ENCODE results near the gene SPACA4.
"Not testable (repeated sequence)": the region's sequence is repeated elsewhere in the genome, so short reads cannot be mapped to it uniquely, and the experiment has no call there.

The SPACA4 gene

DNA sequence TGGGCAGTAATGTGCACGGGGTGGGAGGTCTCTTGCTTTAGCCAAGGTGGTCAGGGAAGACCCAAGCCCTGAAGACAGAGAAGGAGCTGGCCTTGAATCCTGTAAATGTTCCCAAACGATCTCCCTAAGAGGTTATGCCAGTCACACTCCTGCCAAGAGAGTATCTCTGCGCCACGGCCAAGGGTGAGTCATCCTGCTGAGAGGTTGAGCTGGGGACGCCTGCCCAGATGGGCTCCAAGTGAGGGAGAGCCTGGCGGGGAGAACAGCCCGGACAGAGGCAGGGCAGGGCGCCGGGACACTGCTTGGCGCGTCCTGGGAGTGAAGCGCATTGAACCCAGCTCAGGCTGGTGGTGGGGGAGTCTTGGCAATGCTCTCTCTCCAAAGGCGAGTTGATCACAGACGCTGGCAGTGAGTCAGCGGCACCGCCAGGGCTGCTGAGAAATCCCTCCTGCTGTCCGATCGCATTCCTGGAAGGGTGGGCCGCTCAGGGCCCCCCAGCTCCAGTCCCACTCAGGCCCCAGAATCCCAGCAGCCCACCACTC lies 38.1 kb upstream of the SPACA4 start:
- no peak for DNase-seq (ENCODE audit: low spot score)
- in situ Hi-C loops (cut with MboI; ENCODE audit: low sequenced_read_pairs, unreplicated experiment): no loop called here
- TF ChIP-seq, protein P1, sequence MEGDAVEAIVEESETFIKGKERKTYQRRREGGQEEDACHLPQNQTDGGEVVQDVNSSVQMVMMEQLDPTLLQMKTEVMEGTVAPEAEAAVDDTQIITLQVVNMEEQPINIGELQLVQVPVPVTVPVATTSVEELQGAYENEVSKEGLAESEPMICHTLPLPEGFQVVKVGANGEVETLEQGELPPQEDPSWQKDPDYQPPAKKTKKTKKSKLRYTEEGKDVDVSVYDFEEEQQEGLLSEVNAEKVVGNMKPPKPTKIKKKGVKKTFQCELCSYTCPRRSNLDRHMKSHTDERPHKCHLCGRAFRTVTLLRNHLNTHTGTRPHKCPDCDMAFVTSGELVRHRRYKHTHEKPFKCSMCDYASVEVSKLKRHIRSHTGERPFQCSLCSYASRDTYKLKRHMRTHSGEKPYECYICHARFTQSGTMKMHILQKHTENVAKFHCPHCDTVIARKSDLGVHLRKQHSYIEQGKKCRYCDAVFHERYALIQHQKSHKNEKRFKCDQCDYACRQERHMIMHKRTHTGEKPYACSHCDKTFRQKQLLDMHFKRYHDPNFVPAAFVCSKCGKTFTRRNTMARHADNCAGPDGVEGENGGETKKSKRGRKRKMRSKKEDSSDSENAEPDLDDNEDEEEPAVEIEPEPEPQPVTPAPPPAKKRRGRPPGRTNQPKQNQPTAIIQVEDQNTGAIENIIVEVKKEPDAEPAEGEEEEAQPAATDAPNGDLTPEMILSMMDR (IDR thresholded peaks at IDR 0.05; ENCODE audit: borderline replicate concordance, control extremely low read depth, extremely low read depth, insufficient read depth, missing control alignments): no peak

DNA sequence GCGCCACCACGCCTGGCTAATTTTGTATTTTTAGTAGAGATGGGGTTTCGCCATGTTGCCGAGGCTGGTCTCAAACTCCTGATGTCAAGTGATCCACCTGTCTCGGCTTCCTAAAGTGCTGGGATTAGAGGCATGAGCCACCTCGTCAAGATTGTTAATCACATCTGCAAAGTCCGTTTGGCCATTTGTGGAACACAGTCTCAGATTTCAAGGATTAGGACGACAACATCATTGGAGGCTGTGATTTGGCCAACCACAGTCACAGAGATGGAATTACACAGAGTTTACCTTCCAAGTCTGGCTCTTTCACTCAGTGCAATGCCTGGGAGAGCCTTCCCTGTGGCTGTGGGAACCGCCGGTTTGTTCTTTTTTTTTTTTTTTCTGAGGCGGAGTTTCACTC lies 36.7 kb upstream of the SPACA4 start:
- TF ChIP-seq, protein P1 (IDR thresholded peaks at IDR 0.05; ENCODE audit: borderline replicate concordance, control extremely low read depth, extremely low read depth, insufficient read depth, missing control alignments): no peak
- in situ Hi-C loops (cut with MboI; ENCODE audit: low sequenced_read_pairs, unreplicated experiment): no loop called here
- DNase-seq (ENCODE audit: low spot score): no peak

DNA sequence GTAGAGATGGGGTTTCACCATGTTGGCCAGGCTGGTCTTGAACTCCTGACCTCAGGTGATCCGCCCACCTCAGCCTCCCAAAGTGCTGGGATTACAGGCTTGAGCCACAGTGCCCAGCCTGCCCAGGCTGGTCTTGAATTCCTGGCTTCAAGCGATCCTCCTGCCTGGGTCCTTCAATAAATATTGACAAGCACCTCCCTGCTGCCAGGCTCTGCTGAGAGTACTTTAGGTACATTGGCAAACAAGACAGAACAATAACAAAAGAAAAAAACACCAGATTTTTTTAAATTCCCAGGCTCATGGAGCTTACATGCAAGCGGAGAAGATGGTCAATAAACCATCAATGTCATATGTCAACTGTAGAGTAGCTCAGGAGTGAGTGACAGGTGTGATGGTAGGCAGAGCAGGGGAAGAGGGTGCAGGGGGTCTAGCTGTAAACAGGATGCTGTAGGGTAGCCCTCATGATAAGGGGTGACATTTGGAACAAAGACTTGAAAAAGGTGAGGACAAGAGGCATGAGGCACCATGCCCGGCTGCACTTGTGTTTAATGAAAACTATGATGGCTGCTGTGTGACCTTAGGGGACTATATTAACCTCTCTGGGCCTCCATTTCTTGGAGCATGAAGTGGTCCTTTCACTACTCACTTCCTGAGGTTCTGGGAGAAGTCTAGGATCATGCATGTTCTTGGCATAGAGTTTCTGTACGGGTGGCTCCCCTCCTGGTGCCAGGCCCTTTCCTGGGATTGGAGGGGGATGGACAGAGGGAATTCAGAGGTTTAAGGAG lies 35.0 kb upstream of the SPACA4 start:
- in situ Hi-C loops (cut with MboI; ENCODE audit: low sequenced_read_pairs, unreplicated experiment): no loop called here
- no peak for DNase-seq (ENCODE audit: low spot score)
- TF ChIP-seq, protein P1 (IDR thresholded peaks at IDR 0.05; ENCODE audit: borderline replicate concordance, control extremely low read depth, extremely low read depth, insufficient read depth, missing control alignments): no peak

DNA sequence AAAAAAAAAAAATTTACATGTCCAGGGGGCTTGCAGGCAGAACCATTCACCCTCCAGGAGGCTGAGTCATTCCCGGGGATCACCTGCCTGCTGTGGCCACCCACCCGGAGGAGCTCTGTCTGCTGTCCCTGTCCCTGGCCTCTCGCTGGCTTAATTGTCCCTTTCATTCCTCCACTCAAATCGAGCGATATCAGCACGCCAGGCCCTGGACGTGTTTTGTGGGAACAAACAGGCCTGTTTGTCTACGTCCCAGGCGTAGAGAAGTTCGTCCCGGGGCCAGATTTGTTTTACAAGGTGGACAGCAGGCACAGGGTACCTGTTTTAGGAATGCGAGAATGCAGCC lies 33.4 kb upstream of the SPACA4 start:
- in situ Hi-C loops (cut with MboI; ENCODE audit: low sequenced_read_pairs, unreplicated experiment): no loop called here
- no peak for DNase-seq (ENCODE audit: low spot score)
- TF ChIP-seq, protein P1 (IDR thresholded peaks at IDR 0.05; ENCODE audit: borderline replicate concordance, control extremely low read depth, extremely low read depth, insufficient read depth, missing control alignments): no peak

DNA sequence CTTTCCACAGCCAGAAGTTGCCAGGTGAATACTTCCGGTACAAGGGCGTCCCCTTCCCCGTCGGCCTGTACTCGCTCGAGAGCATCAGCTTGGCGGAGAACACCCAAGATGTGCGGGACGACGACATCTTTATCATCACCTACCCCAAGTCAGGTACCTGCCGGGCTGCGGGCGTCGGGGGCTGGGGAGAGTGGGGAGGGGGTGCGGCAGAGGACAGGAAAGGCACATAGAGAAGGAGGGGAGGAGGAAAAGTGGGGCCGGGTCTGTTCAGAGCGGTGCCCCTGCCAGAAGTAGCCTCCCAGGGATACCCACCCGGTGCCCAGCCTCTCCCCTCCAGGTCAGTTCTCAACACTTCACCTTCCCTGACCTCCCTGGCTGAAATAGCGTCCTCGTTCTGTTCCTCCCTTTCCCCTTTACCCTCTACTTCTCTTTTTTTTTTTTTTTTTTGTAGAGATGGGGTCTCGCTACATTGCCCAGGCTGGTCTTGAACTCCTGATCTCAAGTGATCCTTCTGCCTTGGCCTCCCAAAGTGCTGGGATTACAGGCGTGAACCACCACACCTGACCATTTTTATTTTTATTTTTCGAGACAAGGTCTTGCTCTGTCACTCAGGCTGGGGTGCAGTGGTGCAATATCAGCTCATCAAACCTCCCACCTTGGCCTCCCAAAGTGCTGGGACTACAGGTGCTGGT lies 30.5 kb upstream of the SPACA4 start:
- TF ChIP-seq, protein P1 (IDR thresholded peaks at IDR 0.05; ENCODE audit: borderline replicate concordance, control extremely low read depth, extremely low read depth, insufficient read depth, missing control alignments): no peak
- in situ Hi-C loops (cut with MboI; ENCODE audit: low sequenced_read_pairs, unreplicated experiment): loop anchor here (25.0 kb wide), 1 partner anchor 264 kb away; a partner anchor contains a TSS

DNA sequence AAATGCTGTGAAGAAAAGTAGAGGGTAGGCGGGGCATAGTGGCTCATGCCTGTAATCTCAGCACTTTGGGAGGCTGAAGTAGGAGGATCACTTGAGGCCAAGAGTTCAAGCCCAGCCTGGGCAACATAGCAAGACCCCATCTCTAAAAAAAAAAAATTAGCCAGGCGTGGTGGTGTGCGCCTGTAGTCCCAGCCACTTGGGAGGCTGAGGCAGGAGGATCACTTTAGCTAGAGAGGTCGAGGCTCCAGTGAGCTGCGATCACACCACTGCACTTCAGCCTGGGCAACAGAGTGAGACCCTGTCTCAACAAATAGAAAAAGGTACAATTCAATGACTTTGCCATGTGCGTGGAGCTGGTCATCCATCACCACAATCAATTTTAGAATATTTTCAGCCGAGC lies 28.6 kb upstream of the SPACA4 start:
- not testable (repeated sequence) for DNase-seq (ENCODE audit: low spot score)
- in situ Hi-C loops (cut with MboI; ENCODE audit: low sequenced_read_pairs, unreplicated experiment): loop anchor here (25.0 kb wide), 1 partner anchor 266 kb away; a partner anchor contains a TSS

More for the DNA sequence above, 30.5 kb upstream of the SPACA4 start:
- no peak for DNase-seq (ENCODE audit: low spot score)

DNA sequence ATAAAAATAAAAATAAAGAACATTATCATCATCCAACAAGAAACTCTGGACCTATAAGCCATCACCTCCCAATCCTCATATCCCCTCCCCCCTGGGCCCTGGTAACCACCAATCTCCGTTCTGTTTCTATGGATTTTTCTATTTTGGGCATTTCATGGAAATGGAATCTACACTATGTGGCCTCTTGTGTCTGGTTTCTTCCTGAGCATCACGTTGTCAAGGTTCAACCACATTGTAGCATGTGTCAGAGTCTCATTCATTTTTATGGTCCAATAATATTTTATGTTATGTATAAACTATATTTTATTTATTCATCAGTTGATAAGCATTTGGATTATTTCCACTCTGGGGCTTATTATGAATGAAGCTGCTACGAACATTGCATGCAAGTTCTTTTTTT lies 27.7 kb upstream of the SPACA4 start:
- in situ Hi-C loops (cut with MboI; ENCODE audit: low sequenced_read_pairs, unreplicated experiment): loop anchor here (25.0 kb wide), 1 partner anchor 267 kb away; a partner anchor contains a TSS
- TF ChIP-seq, protein P1 (IDR thresholded peaks at IDR 0.05; ENCODE audit: borderline replicate concordance, control extremely low read depth, extremely low read depth, insufficient read depth, missing control alignments): no peak
- DNase-seq (ENCODE audit: low spot score): no peak

Data from GM13976 (cell line).